ENCODE data around the gene TDG. TPM values are rescaled to one million over a fixed set of nuclear protein-coding genes. Genes with fewer than 3 reads are reported as not detected.

The TDG gene
- total and polyA plus RNA-seq, 2 donors from 2014 or later: 9.2 to 17.2 TPM

DNA sequence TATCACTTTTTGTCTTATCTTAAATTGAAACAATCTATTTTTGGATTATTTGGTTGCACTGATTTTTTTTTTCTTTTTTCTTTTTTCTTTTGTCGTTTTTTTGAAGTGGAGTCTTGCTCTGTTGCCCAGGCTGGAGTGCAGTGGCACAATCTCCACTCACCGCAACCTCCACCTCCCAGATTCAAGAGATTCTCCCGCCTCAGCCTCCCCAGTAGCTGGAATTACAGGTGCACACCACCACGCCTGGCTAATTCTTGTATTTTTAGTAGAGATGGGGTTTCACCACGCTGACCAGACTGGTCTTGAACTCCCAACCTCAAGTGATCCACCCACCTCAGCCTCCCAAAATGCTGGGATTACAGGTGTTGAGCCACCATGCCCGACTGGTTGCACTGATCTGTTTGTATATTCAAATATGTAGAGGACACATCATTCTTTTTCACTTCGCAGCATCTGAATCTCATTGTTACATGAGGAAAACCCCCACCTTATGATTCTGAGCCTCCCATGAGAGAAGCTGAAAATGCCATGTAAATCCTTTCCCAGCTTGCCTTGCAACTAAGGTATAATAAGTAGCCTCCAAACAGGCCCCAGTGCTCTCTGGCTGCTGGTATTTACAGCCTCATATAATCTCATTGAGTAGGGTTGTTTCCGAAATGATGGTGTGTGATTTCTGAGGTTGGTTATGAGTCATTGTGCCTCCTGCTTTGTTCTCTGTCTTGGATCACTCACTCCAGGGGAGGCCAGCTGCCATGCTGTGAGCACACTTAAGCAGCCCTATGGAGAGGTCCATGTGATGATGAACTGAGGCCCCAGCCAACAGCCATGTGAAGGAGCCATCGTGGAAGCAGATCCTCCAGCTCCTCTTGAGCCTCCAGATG, 40.7 kb upstream of the TDG start:
- no peaks in the 10 kb centered on the region for H3K36me3 ChIP-seq (ENCODE audit: control insufficient read depth in 2 of 3, insufficient read depth in 3 of 3, low read length in 3 of 3)
- no peaks in the 10 kb centered on the region for H3K27me3 ChIP-seq (ENCODE audit: control insufficient read depth, insufficient read depth, low read length)
- H3K4me1 ChIP-seq (ENCODE audit: control insufficient read depth in 2 of 3, insufficient read depth in 2 of 3, low read depth in 1 of 3, low read length in 3 of 3): no peaks in the 10 kb centered on the region
- no peak overlapping the region for H3K9ac ChIP-seq (ENCODE audit: low read length in 3 of 3)
- FAIRE-seq (no peak), DNase-seq (no peak)
- H3K9me3 ChIP-seq (ENCODE audit: control insufficient read depth in 2 of 3, insufficient read depth in 1 of 3, low read length in 3 of 3): no peaks in the 10 kb centered on the region
- no peak overlapping the region for H3K27ac ChIP-seq (ENCODE audit: low read depth in 2 of 2, low read length in 2 of 2)
- H3K4me3 ChIP-seq (ENCODE audit: low read length in 3 of 3): no peak overlapping the region
- intact Hi-C loops (cut with DNase I): no loop called here
- TF ChIP-seq, protein P1, sequence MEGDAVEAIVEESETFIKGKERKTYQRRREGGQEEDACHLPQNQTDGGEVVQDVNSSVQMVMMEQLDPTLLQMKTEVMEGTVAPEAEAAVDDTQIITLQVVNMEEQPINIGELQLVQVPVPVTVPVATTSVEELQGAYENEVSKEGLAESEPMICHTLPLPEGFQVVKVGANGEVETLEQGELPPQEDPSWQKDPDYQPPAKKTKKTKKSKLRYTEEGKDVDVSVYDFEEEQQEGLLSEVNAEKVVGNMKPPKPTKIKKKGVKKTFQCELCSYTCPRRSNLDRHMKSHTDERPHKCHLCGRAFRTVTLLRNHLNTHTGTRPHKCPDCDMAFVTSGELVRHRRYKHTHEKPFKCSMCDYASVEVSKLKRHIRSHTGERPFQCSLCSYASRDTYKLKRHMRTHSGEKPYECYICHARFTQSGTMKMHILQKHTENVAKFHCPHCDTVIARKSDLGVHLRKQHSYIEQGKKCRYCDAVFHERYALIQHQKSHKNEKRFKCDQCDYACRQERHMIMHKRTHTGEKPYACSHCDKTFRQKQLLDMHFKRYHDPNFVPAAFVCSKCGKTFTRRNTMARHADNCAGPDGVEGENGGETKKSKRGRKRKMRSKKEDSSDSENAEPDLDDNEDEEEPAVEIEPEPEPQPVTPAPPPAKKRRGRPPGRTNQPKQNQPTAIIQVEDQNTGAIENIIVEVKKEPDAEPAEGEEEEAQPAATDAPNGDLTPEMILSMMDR (IDR thresholded peaks at IDR 0.05; ENCODE audit: borderline replicate concordance, extremely low read depth, insufficient read depth): no peak

DNA sequence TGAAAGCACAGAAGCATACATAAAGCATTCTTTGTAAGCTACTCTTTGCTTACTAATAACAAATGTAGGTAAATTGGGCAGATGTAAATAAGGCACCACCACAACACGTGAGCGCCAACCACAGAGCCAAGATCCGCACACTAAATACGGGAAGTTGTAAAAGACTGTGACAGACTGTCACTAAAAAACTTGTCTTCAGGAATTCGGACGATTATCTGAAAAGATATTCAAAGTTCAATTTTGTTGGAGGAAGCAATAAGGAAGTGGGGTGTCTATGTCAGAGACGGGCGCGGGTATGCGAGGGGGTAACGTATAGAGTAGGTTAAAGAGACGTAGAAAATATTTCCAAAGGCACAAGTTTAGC, 37.0 kb upstream of the TDG start:
- Histone ChIP-seq H3K27me3 (ENCODE audit: control insufficient read depth, insufficient read depth, low read length) (no peaks in the 10 kb centered on the region), H3K27ac (ENCODE audit: low read depth in 2 of 2, low read length in 2 of 2) (peak overlapping the region; percentile 92 to 99), H3K36me3 (ENCODE audit: control insufficient read depth in 2 of 3, insufficient read depth in 3 of 3, low read length in 3 of 3) (peaks cover 0 to 15% (median 7%) of the 10 kb centered on the region in 3 donors), H3K4me1 (ENCODE audit: control insufficient read depth in 2 of 3, insufficient read depth in 2 of 3, low read depth in 1 of 3, low read length in 3 of 3) (peaks cover 0 to 21% (median 13%) of the 10 kb centered on the region in 3 donors), H3K4me3 (ENCODE audit: low read length in 3 of 3) (peak overlapping the region; percentile 86 to 92 (median 86)), H3K9ac (ENCODE audit: low read length in 3 of 3) (peak overlapping the region; percentile 63 to 86 (median 78)), H3K9me3 (ENCODE audit: control insufficient read depth in 2 of 3, insufficient read depth in 1 of 3, low read length in 3 of 3) (no peaks in the 10 kb centered on the region)
- FAIRE-seq: no peak
- TF ChIP-seq, protein P1 (IDR thresholded peaks at IDR 0.05; ENCODE audit: borderline replicate concordance, extremely low read depth, insufficient read depth): no peak
- DNase-seq: peak in 2 of 5 donors; percentile 42
- intact Hi-C loops (cut with DNase I): no loop called here

DNA sequence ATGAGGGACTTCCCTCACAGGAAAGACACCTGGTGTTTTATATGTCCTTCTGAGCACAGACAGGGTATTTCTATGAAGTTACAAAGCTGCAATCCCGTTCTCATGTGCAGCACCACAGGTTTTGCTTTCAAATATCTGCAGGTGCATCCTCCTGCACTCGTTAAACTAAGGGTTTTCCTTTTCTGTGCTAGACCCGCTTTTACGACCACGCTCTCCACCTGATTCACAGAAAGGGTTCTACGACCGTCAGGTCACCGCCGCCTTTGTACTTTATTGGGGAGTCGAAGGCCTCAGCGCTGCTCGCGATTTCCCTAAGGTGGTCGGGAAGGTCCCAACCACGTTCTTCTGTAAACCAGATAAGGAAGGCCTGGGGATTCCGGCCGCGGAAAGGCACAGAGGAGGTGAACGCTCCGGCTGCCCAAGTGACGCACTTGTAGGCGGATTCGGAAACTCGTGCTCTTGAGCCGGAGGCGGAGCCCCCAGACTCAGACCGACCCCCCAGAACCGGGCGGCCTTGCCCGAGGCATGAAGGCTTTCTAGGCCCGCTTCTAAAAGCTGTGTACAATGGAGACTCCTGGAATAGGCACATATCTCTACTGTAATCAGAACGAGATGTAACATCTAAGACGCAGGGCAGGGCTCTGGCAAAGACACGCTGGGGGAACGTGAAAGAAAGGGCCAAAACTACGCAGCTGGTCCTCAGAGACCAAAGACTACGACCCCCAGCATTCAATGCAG, 36.5 kb upstream of the TDG start:
- H3K36me3 ChIP-seq (ENCODE audit: control insufficient read depth in 2 of 3, insufficient read depth in 3 of 3, low read length in 3 of 3): peaks cover 1 to 20% (median 13%) of the 10 kb centered on the region in 3 donors
- intact Hi-C loops (cut with DNase I): no loop called here
- no peaks in the 10 kb centered on the region for H3K27me3 ChIP-seq (ENCODE audit: control insufficient read depth, insufficient read depth, low read length)
- H3K9ac ChIP-seq (ENCODE audit: low read length in 3 of 3): peak overlapping the region; percentile 63 to 86 (median 78)
- peaks cover 0 to 21% (median 17%) of the 10 kb centered on the region in 3 donors for H3K4me1 ChIP-seq (ENCODE audit: control insufficient read depth in 2 of 3, insufficient read depth in 2 of 3, low read depth in 1 of 3, low read length in 3 of 3)
- no peaks in the 10 kb centered on the region for H3K9me3 ChIP-seq (ENCODE audit: control insufficient read depth in 2 of 3, insufficient read depth in 1 of 3, low read length in 3 of 3)
- DNase-seq: peak; percentile 92 to 96 (median 96)
- FAIRE-seq: no peak
- peak overlapping the region; percentile 92 to 99 for H3K27ac ChIP-seq (ENCODE audit: low read depth in 2 of 2, low read length in 2 of 2)
- TF ChIP-seq, protein P1 (IDR thresholded peaks at IDR 0.05; ENCODE audit: borderline replicate concordance, extremely low read depth, insufficient read depth): no peak
- H3K4me3 ChIP-seq (ENCODE audit: low read length in 3 of 3): peak overlapping the region; percentile 86 to 92 (median 86)

Measured in kidney (tissue), 14 donors.